Testis (tissue), 2 donors: ENCODE data around the gene PLA1A.

ENCODE experiments used
- CTCF ChIP-seq, 3 experiments: fragments of 450-650 bp in 2 of 3; fragments of 200-600 bp in 1 of 3; sonication (generic) in 1 of 3; IDR thresholded peaks; one replicate each; pipeline ENCODE4 v1.5.1; 2016 to 2019; ENCODE audit warnings: antibody characterized with exemption in 3 of 3, mild to moderate bottlenecking in 2 of 3, moderate library complexity in 1 of 3
- POLR2A ChIP-seq: fragments of 450-650 bp; IDR thresholded peaks from one replicate; pipeline ENCODE4 v1.6.1; 2017; ENCODE audit warnings: antibody characterized with exemption, mild to moderate bottlenecking, moderate library complexity

DNA sequence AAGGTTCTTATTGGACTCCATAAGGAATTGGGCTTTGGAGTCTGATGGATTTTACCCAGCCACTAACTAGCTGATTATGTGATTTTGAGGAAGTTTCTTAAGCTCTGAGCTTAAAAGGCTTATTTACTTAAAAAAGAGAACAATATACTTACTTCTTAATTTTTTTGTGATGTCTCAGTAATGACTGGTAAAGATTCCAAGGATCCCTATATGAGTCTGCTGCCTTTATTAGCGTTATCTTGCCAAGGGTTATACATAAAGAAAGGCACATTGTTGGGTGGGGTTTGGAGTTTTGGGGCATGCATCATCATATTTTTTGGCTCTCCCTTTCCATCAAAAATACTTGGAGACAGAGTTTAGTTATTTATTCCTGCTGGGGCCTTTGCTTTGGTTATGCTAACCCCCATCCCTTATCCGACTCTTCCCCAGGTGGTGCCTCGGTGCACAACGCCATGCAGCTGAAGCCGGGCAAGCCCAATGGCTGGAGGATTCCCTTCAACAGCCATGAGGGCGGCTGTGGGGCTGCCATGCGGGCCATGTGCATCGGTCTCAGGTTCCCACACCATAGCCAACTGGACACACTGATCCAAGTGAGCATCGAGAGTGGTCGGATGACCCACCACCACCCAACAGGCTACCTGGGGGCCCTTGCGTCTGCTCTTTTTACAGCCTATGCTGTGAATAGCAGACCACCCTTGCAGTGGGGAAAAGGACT lies 11.7 kb upstream of the PLA1A start:
- TF ChIP-seq CTCF (IDR thresholded peaks at IDR 0.05) (no peak), POLR2A (no peak)
